K562 (cell line): ENCODE measurements around the gene HSP90AA1.
"Not testable (repeated sequence)": the region's sequence is repeated elsewhere in the genome, so short reads cannot be mapped to it uniquely, and the experiment has no call there.

Experiments used
- BCLAF1 ChIP-seq, 2 experiments: fragments of 450-650 bp in 1 of 2; IDR thresholded peaks; 2 replicates each; pipeline ENCODE4 v1.6.1; 2011 to 2017; ENCODE audit warnings: low read depth in 2 of 2, antibody characterized with exemption in 1 of 2, borderline replicate concordance in 1 of 2, low read length in 1 of 2, mild to moderate bottlenecking in 1 of 2, mixed read lengths in 1 of 2; ENCODE audit not compliant: control insufficient read depth in 1 of 2
- EZH2 ChIP-seq: IDR thresholded peaks from 2 replicates; pipeline ENCODE4 v1.6.1; 2012; ENCODE audit warnings: low read depth, mild to moderate bottlenecking, inconsistent platforms, low read length, borderline replicate concordance
- HDAC6 ChIP-seq: IDR thresholded peaks from 2 replicates; pipeline ENCODE4 v1.6.1; 2012; ENCODE audit warnings: low read depth, mild to moderate bottlenecking, control low read depth, inconsistent platforms, low read length, moderate library complexity
- RCOR1 ChIP-seq, 2 experiments: IDR thresholded peaks; 2 replicates each; pipeline ENCODE4 v1.6.1; 2012; ENCODE audit warnings: low read depth in 2 of 2, low read length in 2 of 2, borderline replicate concordance in 1 of 2, improper control_type of control experiment in 1 of 2
- ZNF764 ChIP-seq: fragments of 250-450 bp; sonication (Bioruptor Pico); IDR thresholded peaks from 2 replicates; pipeline ENCODE4 v1.4.0; 2020; ENCODE audit warnings: low read depth, mild to moderate bottlenecking, moderate library complexity

- TF ChIP-seq ZNF764 (CRISPR knock-in tag); BCLAF1 (IDR thresholded peaks at IDR 0.05; ENCODE audit: borderline replicate concordance in 1 of 2, control insufficient read depth in 1 of 2, low read depth in 2 of 2, low read length in 1 of 2); EZH2; HDAC6; RCOR1 (IDR thresholded peaks at IDR 0.05; ENCODE audit: borderline replicate concordance in 1 of 2, low read depth in 2 of 2, low read length in 2 of 2): not testable (repeated sequence)
These were observed 47.9 kb upstream of the HSP90AA1 start for GRCh38 chr14:102134719-102135118.
